GM19397 (cell line): ENCODE data around the gene UNC93A.

Experiments used
- ATAC-seq: cut with Tn5 transposase; IDR thresholded peaks from one replicate; pipeline ENCODE4 v1.9.1; 2021; ENCODE audit warnings: mild to moderate bottlenecking, moderate library complexity; ENCODE audit not compliant: unreplicated experiment

Gene UNC93A

GRCh38 chr6:167293088-167293589 is 2.0 kb downstream of the UNC93A start:
- no peak for ATAC-seq

DNA sequence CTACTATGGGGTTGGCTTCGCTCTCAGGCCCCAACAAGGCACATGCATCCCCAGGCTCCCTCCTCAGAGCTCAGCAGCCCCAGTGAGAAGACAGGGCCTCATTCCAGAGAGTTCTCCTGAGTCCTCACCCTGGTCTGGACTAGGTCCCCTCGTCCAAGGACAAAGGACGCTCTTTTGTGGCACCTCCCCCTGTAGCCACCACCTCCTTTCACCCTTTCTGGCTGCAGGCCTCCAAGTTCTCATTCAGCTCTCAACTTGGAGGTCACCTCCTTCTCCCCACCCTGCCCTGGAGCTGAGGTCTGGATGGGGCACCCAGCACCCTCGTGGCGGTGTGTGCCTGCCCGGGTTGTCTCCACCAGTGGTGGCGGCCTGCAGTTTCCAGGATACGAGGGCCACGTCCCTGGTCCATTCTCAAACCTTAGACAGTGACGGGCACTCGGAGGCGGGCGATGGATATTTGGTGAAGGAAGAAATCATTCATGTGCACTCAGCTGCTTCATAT is 2.5 kb downstream of the UNC93A start:
- no peak for ATAC-seq

DNA sequence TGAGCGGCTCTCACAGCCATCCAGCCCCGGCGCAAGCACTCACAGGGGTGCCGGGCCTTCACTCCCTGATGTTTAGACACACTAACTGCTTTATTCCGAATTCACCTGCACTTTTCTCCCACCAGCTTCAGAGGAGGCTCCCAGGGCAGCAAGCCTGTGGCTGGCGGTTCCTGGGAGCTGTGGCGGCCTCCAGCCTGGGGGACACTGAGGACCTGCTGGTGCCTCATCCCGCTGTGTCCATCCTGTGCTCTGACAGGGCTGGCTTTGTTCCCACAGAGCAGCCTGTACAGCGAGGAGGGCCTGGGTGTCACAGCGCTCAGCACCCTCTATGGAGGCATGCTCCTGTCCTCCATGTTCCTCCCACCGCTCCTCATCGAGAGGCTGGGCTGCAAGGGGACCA is 3.1 kb downstream of the UNC93A start:
- no peak for ATAC-seq

- no peak for ATAC-seq
Measured at GRCh38 chr6:167294651-167295494, 3.8 kb downstream of the UNC93A start.

DNA sequence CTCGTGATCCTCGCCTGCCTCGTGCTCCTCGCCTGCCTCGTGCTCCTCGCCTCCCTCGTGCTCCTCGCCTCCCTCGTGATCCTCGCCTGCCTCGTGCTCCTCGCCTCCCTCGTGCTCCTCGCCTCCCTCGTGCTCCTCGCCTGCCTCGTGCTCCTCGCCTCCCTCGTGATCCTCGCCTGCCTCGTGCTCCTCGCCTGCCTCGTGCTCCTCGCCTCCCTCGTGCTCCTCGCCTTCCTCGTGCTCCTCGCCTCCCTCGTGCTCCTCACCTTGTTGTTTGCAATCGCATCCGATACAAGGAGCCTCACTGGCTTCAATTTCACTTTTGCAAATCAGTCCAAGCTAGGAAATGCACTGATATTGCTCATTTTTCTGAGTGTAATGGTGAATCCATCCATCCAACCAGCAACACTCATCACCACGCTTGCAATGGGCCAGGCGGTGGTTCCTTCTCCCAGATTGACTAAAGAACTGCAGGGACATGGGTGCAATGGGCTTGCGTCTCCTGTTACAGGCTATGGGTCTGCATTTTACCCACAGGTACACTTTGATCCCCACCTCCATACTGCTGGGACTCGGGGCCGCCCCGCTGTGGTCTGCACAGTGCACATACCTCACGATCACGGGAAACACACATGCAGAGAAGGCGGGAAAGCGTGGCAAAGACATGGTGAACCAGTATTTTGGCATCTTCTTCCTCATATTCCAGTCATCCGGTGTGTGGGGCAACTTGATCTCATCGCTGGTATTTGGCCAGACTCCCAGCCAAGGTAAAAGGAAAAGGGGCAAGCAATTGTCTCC is 4.6 kb downstream of the UNC93A start:
- ATAC-seq, result no peak

DNA sequence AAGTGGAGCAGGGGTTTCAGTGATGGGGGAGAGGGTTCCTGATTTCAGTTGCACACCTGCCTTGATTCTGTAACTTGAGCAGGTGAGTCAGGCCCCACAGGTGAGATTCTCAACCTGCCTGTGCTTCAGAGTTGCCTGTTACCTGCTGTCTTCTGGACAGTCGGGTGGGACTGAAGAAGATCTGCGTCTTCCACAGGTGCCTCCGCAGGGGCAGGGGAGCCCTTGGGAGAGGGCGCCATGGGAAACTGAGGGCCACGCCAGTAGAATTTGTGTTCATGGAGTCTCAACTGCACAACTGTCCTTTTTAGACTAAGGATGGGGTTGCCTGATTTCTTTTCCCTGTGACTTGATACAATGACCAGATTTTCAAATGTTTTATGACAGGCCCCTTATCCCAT is 5.2 kb downstream of the UNC93A start:
- ATAC-seq, result no peak

DNA sequence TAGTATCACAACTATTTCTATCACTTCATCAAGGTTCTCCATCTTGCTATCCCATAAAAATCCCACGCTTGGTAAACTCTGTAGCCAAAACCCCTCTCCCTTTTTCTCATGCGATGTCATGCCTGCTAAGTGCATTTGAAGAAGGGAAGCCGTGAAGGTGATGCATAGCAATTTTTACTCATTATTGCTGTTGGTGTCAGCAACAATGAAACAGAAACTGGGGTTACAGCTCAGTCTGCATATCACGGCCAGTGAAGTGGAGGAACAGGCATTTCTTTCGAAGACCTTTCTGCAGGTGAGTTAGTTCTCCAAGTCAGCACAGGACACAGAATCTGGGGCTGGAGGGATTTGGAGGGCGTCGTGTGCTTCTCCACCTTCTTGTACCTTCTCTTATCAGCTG is 5.8 kb downstream of the UNC93A start:
- no peak for ATAC-seq

GRCh38 chr6:167298127-167298526 is 7.0 kb downstream of the UNC93A start:
- no peak for ATAC-seq

- ATAC-seq, result no peak
Measured at GRCh38 chr6:167299641-167300308, 8.7 kb downstream of the UNC93A start.

DNA sequence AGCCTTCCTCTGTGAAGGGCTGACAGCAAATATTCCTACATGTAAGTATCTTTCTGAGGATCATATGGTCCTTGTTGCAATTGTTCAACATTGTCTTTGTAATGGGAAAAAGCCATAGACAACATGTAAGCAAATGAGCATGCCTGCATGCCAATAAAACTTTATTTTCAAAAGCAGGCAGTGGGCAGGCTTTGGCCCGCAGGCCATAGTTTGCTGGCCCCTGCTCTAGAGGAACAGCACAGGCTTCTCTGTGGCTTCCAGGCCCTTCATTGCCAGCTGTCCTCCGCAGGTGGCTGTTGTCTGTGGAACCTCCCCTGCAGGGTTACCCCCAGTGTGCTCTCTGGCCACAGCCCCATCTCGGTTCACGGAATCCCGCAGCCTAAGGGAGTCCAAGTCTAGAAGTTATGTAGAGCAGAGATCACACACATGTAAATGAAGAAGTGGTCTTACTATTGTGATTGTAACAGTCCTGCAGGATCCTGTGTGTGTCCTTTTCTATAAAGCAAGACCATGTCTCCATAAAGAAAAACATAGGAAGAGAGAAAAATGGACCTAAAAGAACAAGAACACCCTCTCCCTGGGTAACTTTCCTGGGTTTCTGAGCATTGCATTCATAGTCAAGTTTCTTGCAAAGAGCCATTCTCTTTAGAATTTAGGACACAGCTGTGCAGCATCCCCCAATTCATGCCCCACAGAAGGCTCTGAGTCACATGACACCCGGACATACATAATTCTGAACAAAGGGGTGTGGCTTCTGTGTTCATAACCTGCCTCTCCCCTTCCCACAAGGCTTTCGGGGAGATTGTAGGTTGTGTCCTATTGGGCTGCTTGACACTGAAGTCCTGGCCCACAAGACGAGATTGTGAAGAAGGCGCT is 10.0 kb downstream of the UNC93A start:
- ATAC-seq, result no peak

DNA sequence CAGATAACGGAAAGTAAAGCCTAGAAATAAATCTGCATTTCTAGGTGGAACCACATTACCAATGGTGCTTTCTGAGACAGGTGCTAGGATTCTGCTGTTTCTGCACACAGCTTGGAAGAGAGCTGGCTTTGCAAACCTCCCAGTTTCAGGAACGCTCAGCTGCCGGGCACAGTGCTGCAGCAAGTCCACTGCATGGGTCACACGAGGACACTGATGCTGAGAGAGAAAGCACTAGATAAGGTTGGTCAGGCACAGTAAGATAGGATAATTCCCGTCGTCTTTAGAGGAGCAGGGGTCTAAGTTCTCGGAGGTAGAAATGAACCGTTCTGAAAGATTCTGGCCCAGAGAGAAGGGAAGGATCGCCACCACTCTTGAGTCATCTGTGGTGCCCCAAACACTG is 11.0 kb downstream of the UNC93A start:
- no peak for ATAC-seq

- no peak for ATAC-seq
Measured at GRCh38 chr6:167302796-167303195, 11.7 kb downstream of the UNC93A start.

GRCh38 chr6:167303675-167304625 is 12.8 kb downstream of the UNC93A start:
- no peak for ATAC-seq

GRCh38 chr6:167304912-167305311 is 13.8 kb downstream of the UNC93A start:
- ATAC-seq, result no peak

DNA sequence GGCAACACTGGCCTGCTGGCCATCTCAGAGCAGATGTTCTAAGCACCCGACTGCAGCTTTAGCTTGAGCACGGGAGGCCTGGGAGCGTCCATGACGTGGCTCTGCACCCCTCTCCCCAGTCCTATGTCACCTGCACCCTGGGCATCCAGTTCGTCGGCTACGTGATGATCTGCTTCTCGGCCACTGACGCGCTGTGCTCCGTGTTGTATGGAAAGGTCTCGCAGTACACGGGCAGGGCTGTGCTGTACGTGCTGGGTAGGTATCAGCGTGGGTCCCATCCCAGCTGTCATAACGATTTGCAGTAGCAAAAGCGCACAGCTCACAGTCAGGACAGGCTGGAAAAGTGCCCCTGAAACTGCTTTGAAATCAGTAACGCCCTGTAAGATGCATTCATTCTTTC is 14.7 kb downstream of the UNC93A start:
- ATAC-seq, result no peak

DNA sequence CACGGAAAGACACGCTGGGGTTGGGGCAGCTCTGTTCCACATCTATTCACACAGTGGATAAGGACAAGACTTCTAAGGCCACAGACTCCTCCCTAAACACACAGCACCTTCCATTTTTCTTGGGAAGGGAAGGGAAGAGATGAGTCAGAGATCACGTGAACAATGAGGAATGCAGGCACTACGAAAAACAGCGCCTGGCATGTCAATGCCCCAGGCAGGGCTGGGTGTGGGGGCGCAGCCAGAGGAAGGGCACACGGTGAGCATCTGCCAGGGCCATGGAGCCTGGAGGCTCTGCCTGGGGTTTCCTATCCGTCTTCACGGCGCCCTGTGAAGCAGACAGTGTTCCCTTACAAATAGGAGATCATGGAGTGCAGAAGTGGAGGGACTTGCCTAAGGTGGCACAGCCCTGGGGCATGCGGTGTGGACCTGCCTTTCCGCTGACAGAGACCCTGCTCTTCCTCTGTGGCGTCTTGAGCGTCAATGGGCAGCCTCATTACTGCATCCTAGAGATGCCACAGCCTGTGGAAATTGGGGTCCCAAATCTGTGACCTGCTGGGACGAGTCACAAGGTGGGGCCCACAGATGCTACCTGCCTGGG is 15.4 kb downstream of the UNC93A start:
- no peak for ATAC-seq

DNA sequence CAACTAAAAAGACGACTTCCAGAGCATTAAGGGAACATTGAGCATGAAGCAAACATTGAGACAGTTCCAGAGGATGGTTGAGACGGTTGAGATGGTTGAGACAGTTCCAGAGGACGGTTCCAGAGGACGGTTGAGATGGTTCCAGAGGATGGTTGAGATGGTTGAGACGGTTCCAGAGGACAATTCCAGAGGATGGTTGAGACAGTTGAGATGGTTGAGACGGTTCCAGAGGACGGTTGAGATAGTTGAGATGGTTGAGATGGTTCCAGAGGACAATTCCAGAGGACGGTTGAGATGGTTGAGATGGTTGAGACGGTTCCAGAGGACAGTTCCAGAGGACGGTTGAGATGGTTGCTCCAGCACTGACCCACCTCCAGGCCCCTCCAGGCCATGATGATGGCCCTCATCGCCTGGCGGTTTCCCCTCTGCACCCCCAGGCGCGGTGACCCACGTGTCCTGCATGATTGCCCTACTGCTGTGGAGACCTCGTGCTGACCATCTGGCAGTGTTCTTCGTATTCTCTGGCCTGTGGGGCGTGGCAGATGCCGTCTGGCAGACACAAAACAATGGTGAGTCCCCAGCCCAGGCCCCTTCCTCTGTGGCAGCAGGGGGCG is 16.3 kb downstream of the UNC93A start:
- ATAC-seq, result no peak

- no peak for ATAC-seq
Measured at GRCh38 chr6:167308207-167308606, 17.1 kb downstream of the UNC93A start.
